Measurements from ENCODE around the gene FRYL. TPM values are rescaled to one million over a fixed set of nuclear protein-coding genes. Genes with fewer than 3 reads are reported as not detected.

Gene FRYL
- total RNA-seq, 1 experiment from 2014 or later = 45.8 TPM

- intact Hi-C loops (cut with micrococcal nuclease; ENCODE audit: unreplicated experiment) = no loop called here
- no peak for TF ChIP-seq CTCF (IDR thresholded peaks at IDR 0.05; ENCODE audit: unreplicated experiment)
- Mint-ChIP-seq H3K36me3 (ENCODE audit: insufficient read depth, unreplicated experiment) (peaks cover 25% of the 10 kb centered on the region), H3K27ac (ENCODE audit: unreplicated experiment) (peak overlapping the region; percentile 10), H3K27me3 (ENCODE audit: unreplicated experiment) (no peaks in the 10 kb centered on the region), H3K9me3 (ENCODE audit: low read depth, unreplicated experiment) (no peaks in the 10 kb centered on the region), H3K4me1 (ENCODE audit: low read depth, unreplicated experiment) (no peaks in the 10 kb centered on the region), H3K4me3 (ENCODE audit: low read depth, unreplicated experiment) (no peak overlapping the region)
- no TSS peak for BruUV-seq (replicated peaks)
- no peak for DNase-seq
- CTCF ChIA-PET = no interaction called here
Measured at GRCh38 chr4:48554606-48555005, 225.5 kb downstream of the FRYL start.

GRCh38 chr4:48553720-48554119, 226.4 kb downstream of the FRYL start:
- no peaks in the 10 kb centered on the region for H3K27me3 Mint-ChIP-seq (ENCODE audit: unreplicated experiment)
- H3K9me3 Mint-ChIP-seq (ENCODE audit: low read depth, unreplicated experiment) = no peaks in the 10 kb centered on the region
- CTCF ChIA-PET = no interaction called here
- BruUV-seq (replicated peaks) = no TSS peak
- intact Hi-C loops (cut with micrococcal nuclease; ENCODE audit: unreplicated experiment) = no loop called here
- no peak overlapping the region for H3K27ac Mint-ChIP-seq (ENCODE audit: unreplicated experiment)
- TF ChIP-seq CTCF (IDR thresholded peaks at IDR 0.05; ENCODE audit: unreplicated experiment) = no peak
- no peak overlapping the region for H3K4me3 Mint-ChIP-seq (ENCODE audit: low read depth, unreplicated experiment)
- H3K4me1 Mint-ChIP-seq (ENCODE audit: low read depth, unreplicated experiment) = no peaks in the 10 kb centered on the region
- DNase-seq = no peak
- peaks cover 25% of the 10 kb centered on the region for H3K36me3 Mint-ChIP-seq (ENCODE audit: insufficient read depth, unreplicated experiment)

GRCh38 chr4:48546336-48546735, 233.7 kb downstream of the FRYL start:
- H3K9me3 Mint-ChIP-seq (ENCODE audit: low read depth, unreplicated experiment) = no peaks in the 10 kb centered on the region
- DNase-seq = peak; percentile 20
- intact Hi-C loops (cut with micrococcal nuclease; ENCODE audit: unreplicated experiment) = loop anchor here (5.0 kb wide), 2 partner anchors 99 to 229 kb away; no protein-coding TSS in a partner anchor
- no peak overlapping the region for H3K4me3 Mint-ChIP-seq (ENCODE audit: low read depth, unreplicated experiment)
- H3K4me1 Mint-ChIP-seq (ENCODE audit: low read depth, unreplicated experiment) = no peaks in the 10 kb centered on the region
- H3K36me3 Mint-ChIP-seq (ENCODE audit: insufficient read depth, unreplicated experiment) = no peaks in the 10 kb centered on the region
- CTCF ChIA-PET = no interaction called here
- H3K27ac Mint-ChIP-seq (ENCODE audit: unreplicated experiment) = no peak overlapping the region
- no TSS peak for BruUV-seq (replicated peaks)
- TF ChIP-seq CTCF (IDR thresholded peaks at IDR 0.05; ENCODE audit: unreplicated experiment) = peak; percentile 39
- H3K27me3 Mint-ChIP-seq (ENCODE audit: unreplicated experiment) = no peaks in the 10 kb centered on the region

- intact Hi-C loops (cut with micrococcal nuclease; ENCODE audit: unreplicated experiment) = loop anchor here (2.0 kb wide), 1 partner anchor 41 kb away; no protein-coding TSS in a partner anchor
- no peaks in the 10 kb centered on the region for H3K4me1 Mint-ChIP-seq (ENCODE audit: low read depth, unreplicated experiment)
- H3K4me3 Mint-ChIP-seq (ENCODE audit: low read depth, unreplicated experiment) = no peak overlapping the region
- no TSS peak for BruUV-seq (replicated peaks)
- H3K27me3 Mint-ChIP-seq (ENCODE audit: unreplicated experiment) = no peaks in the 10 kb centered on the region
- CTCF ChIA-PET = no interaction called here
- H3K27ac Mint-ChIP-seq (ENCODE audit: unreplicated experiment) = no peak overlapping the region
- no peaks in the 10 kb centered on the region for H3K9me3 Mint-ChIP-seq (ENCODE audit: low read depth, unreplicated experiment)
- DNase-seq = no peak
- H3K36me3 Mint-ChIP-seq (ENCODE audit: insufficient read depth, unreplicated experiment) = no peaks in the 10 kb centered on the region
- TF ChIP-seq CTCF (IDR thresholded peaks at IDR 0.05; ENCODE audit: unreplicated experiment) = no peak
Measured at GRCh38 chr4:48543796-48544195, 236.3 kb downstream of the FRYL start.

All from Calu3 (cell line).